HepG2 (cell line): ENCODE results near the gene ARL4C. TPM values are rescaled to one million over a fixed set of nuclear protein-coding genes. Genes with fewer than 3 reads are reported as not detected.

Source experiments
- ATAC-seq: fragments of 200-7000 bp; cut with Tn5 transposase; 3 replicates; pipeline ENCODE4 v1.9.1; 2020; ENCODE audit warnings: mild to moderate bottlenecking, moderate library complexity
- BruUV-seq: library from RNA; stranded (reverse); fragments of 400-500 nt; replicated peaks from 2 replicates; lab custom pipeline; 2021; lab: Mats Ljungman, UMichigan
- CTCF ChIA-PET: fragments of 300-600 bp; formaldehyde crosslinking; extraction: SDS; loops from one replicate; lab custom pipeline; 2021; ENCODE audit warnings: low total read pairs, inconsistent platforms, low intra/inter-chr PET ratio; lab: Yijun Ruan, JAX
- POLR2A ChIA-PET: fragments of 350-600 bp; sonication (Branson Sonifier 250); formaldehyde crosslinking; loops from one replicate; lab custom pipeline; 2020; ENCODE audit warnings: antibody characterized with exemption, inconsistent platforms; lab: Yijun Ruan, JAX
- DNase-seq: peaks from one replicate; pipeline ENCODE4 v3.0.0-alpha.2; 2015; ENCODE audit warnings: low spot score
- FAIRE-seq: peaks from 3 replicates; lab custom pipeline; 2011; peaks lifted over from hg19 to GRCh38; lab: Jason Lieb, UNC
- H2AFZ ChIP-seq: one replicate; pipeline ENCODE4 v1.6.1; 2011; ENCODE audit warnings: low read length, inconsistent platforms
- H3K27ac ChIP-seq: fragments of 300-600 bp; 3 replicates; pipeline ENCODE4 v1.8.0; 2011; ENCODE audit warnings: mixed run types, mild to moderate bottlenecking, mixed read lengths, low read length, inconsistent platforms; ENCODE audit not compliant: insufficient read depth; ENCODE audit errors: extremely low read length
- H3K27me3 ChIP-seq, 2 experiments: fragments of 200-600 bp in 1 of 2; 2 replicates in 1 of 2; 3 replicates in 1 of 2; pipeline versions ENCODE4 v1.6.0 to v1.8.0; 2011; ENCODE audit warnings: low read length in 2 of 2, mild to moderate bottlenecking in 2 of 2, moderate library complexity in 2 of 2, inconsistent platforms in 1 of 2; ENCODE audit not compliant: insufficient read depth in 2 of 2, control insufficient read depth in 1 of 2
- H3K36me3 ChIP-seq, 2 experiments: fragments of 200-600 bp in 1 of 2; replicated peaks in 1 of 2; 2 replicates in 1 of 2; 3 replicates in 1 of 2; pipeline versions ENCODE4 v1.5.1 to v1.8.0; 2011; ENCODE audit warnings: low read length in 2 of 2, inconsistent platforms in 1 of 2; ENCODE audit not compliant: insufficient read depth in 2 of 2, control insufficient read depth in 1 of 2
- H3K4me1 ChIP-seq: 2 replicates; pipeline ENCODE4 v1.5.1; 2012; ENCODE audit warnings: low read length, inconsistent platforms; ENCODE audit not compliant: insufficient read depth
- H3K4me2 ChIP-seq: 2 replicates; pipeline ENCODE4 v1.6.0; 2011; ENCODE audit warnings: low read depth, low read length, inconsistent platforms
- H3K4me3 ChIP-seq, 3 experiments: fragments of 200-600 bp in 1 of 3; sonication (generic), shearing (Covaris generic) in 1 of 3; replicated peaks in 1 of 3; 2 replicates each; pipeline ENCODE4 v1.5.1; 2011 to 2016; ENCODE audit warnings: low read length in 3 of 3, inconsistent platforms in 2 of 3, low read depth in 2 of 3, mild to moderate bottlenecking in 2 of 3, control low read depth in 1 of 3, mixed read lengths in 1 of 3; ENCODE audit not compliant: insufficient read depth in 1 of 3
- H3K79me2 ChIP-seq: one replicate; pipeline ENCODE4 v1.6.1; 2011; ENCODE audit warnings: low read length, inconsistent platforms; ENCODE audit not compliant: insufficient read depth
- H3K9ac ChIP-seq: 2 replicates; pipeline ENCODE4 v1.6.0; 2011; ENCODE audit warnings: mild to moderate bottlenecking, low read depth, low read length, inconsistent platforms; ENCODE audit not compliant: insufficient read depth
- H3K9me3 ChIP-seq: 2 replicates; pipeline ENCODE4 v1.5.1; 2012; ENCODE audit warnings: mild to moderate bottlenecking, low read length
- H4K20me1 ChIP-seq: 2 replicates; pipeline ENCODE4 v1.6.0; 2011; ENCODE audit warnings: inconsistent platforms, mild to moderate bottlenecking, low read length, moderate library complexity; ENCODE audit not compliant: insufficient read depth
- EP300 ChIP-seq, 3 experiments: sonication (generic) in 1 of 3; formaldehyde crosslinking in 1 of 3; IDR thresholded peaks; 2 replicates each; pipeline versions ENCODE4 v1.5.1 to v1.6.1; 2011 to 2020; ENCODE audit warnings: low read depth in 2 of 3, low read length in 2 of 3, borderline replicate concordance in 1 of 3, improper control_type of control experiment in 1 of 3, mild to moderate bottlenecking in 1 of 3, missing genetic modification reagents in 1 of 3, moderate library complexity in 1 of 3
- FOSL2 ChIP-seq: sonication (generic); formaldehyde crosslinking; IDR thresholded peaks from 2 replicates; pipeline ENCODE4 v1.4.0; 2020; ENCODE audit warnings: missing genetic modification reagents
- HOXA9 ChIP-seq: sonication (generic); formaldehyde crosslinking; IDR thresholded peaks from 2 replicates; pipeline ENCODE4 v1.8.1; 2022; ENCODE audit warnings: missing genetic modification reagents, mild to moderate bottlenecking, moderate library complexity, borderline replicate concordance
- IKZF1 ChIP-seq: fragments of 450-650 bp; IDR thresholded peaks from 2 replicates; pipeline ENCODE4 v1.7.1; 2016
- JARID2 ChIP-seq: sonication (generic); formaldehyde crosslinking; IDR thresholded peaks from 2 replicates; pipeline ENCODE4 v1.8.1; 2023; ENCODE audit warnings: missing genetic modification reagents, inconsistent platforms; ENCODE audit not compliant: insufficient replicate concordance
- JUN ChIP-seq: sonication (generic); formaldehyde crosslinking; IDR thresholded peaks from 2 replicates; pipeline ENCODE4 v1.4.0; 2020; ENCODE audit warnings: mild to moderate bottlenecking, missing genetic modification reagents
- MAX ChIP-seq: IDR thresholded peaks from 2 replicates; pipeline ENCODE4 v1.6.1; 2012; ENCODE audit warnings: inconsistent platforms
- MNT ChIP-seq: fragments of 450-650 bp; IDR thresholded peaks from 2 replicates; pipeline ENCODE4 v1.6.1; 2016
- PAX8 ChIP-seq: sonication (generic); formaldehyde crosslinking; IDR thresholded peaks from 2 replicates; pipeline ENCODE4 v1.8.0; 2022; ENCODE audit warnings: mild to moderate bottlenecking, missing genetic modification reagents, borderline replicate concordance
- U2AF1 ChIP-seq: fragments of 200-400 bp; formaldehyde crosslinking; optimal IDR thresholded peaks from 2 replicates; pipeline ENCODE3; 2017; ENCODE audit warnings: mild to moderate bottlenecking, low read depth, low read length
- ZBTB33 ChIP-seq: sonication (generic); formaldehyde crosslinking; IDR thresholded peaks from 2 replicates; pipeline ENCODE4 v1.4.0; 2020; ENCODE audit warnings: missing genetic modification reagents
- ZNF768 ChIP-seq: sonication (generic); formaldehyde crosslinking; IDR thresholded peaks from 2 replicates; pipeline ENCODE4 v1.4.0; 2020; ENCODE audit warnings: missing genetic modification reagents
- WGBS: methylation state at CpG from one replicate; pipeline ENCODE4 v1.1.6; 2017; ENCODE audit warnings: low lambda C conversion rate; 5-methylcytosine and 5-hydroxymethylcytosine counted together
- in situ Hi-C: cut with HindIII; loops from 2 replicates; pipeline ENCODE4 v1.10.0; 2017; ENCODE audit warnings: low pct_unique_long_range_greater_than_20kb; ENCODE audit not compliant: extremely low pct_ligation_motif_present
- intact Hi-C: fragments of 100-400 bp; cut with micrococcal nuclease; formaldehyde crosslinking; loops from one replicate; pipeline ENCODE4 v1.10.0; 2022; ENCODE audit not compliant: unreplicated experiment
- polyA plus RNA-seq, 8 experiments: library from polyadenylated mRNA; depleted of rRNA in 3 of 8; stranded (reverse) in 7 of 8; unstranded in 1 of 8; fragments of >200 nt; fragmentation: Illumina TruSeq in 4 of 8; extraction: Trizol in 4 of 8; gene quantifications; 2 replicates each; pipeline versions ENCODE4 v1.2.1 to v1.2.3, GENCODE V29; 2011 to 2016; ENCODE audit warnings: low read depth in 4 of 8, missing spikeins in 1 of 8, mixed read lengths in 1 of 8; ENCODE audit not compliant: insufficient read depth in 1 of 8
- total RNA-seq, 5 experiments: library from RNA; depleted of rRNA; stranded (reverse); fragments of >200 nt; fragmentation: Illumina TruSeq; extraction: Trizol; gene quantifications; 2 replicates each; pipeline ENCODE4 v1.2.3, GENCODE V29; 2016; ENCODE audit warnings: low read depth in 1 of 5
- TF ChIP-seq, protein P1 (sequence below): sonication (generic); formaldehyde crosslinking; IDR thresholded peaks from 2 replicates; pipeline ENCODE4 v1.9.0; 2021; ENCODE audit warnings: mild to moderate bottlenecking, missing genetic modification reagents

The ARL4C gene
- total and polyA plus RNA-seq, 2 of the 13 experiments (the other 11 are each of a cell fraction or from before 2014, with no cell fraction given), result 0.07 to 0.15 TPM

DNA sequence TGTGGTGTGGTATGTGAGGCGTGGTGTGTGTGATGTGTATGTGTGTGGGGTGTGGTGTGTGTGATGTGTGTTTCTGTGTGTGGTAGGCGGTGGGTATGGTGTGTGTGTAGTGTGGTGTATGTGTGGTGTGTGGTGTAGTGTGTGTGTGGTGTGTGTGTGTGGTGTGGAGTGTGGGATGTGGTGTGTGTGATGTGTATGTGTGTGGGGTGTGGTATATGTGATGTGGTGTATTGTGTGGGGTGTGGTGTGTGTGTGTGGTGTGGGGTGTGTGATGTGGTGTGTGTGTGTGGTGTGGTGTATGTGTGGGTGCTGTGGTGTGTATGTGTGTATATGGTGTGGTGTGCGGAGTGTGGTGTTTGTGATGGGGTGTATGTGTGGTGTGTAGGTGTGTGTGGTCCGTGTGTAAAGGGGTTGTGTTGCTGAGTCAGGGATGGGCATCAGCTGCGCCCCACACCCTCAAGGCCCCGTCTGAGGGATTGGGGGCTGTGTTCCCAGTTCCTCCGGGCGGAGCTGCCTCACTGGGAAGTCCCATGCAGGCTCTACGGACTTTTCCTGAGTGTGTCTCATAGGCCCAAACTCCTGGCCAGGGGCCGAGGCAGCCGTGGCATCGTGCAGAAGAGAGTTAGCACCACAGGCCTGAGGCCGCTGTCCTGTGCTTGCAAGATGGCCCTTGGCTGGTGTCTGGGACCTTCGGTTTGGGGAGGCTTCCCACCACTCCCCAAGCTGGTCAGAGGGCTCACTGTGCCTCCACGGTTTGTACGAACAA, 18.2 kb upstream of the ARL4C start:
- Histone ChIP-seq H4K20me1 (no peaks in the 10 kb centered on the region), H3K36me3 (no peaks in the 10 kb centered on the region), H3K9ac (no peak overlapping the region), H3K79me2 (no peaks in the 10 kb centered on the region), H2AFZ (no peak overlapping the region), H3K9me3 (no peaks in the 10 kb centered on the region), H3K27ac (no peak overlapping the region), H3K27me3 (no peaks in the 10 kb centered on the region), H3K4me2 (no peak overlapping the region), H3K4me3 (no peak overlapping the region), H3K4me1 (no peaks in the 10 kb centered on the region)
- 51% methylated on average over 13 of the region's 16 CpGs for WGBS
- intact Hi-C loops, result no loop called here
- POLR2A ChIA-PET, result no interaction called here
- DNase-seq (no peak), ATAC-seq (peak; percentile 57), FAIRE-seq (no peak)
- CTCF ChIA-PET, result no interaction called here
- no TSS peak for BruUV-seq
- in situ Hi-C loops, result no loop called here
- TF ChIP-seq PAX8 (CRISPR knock-in tag) (no peak), JUN (no peak), HOXA9 (CRISPR knock-in tag) (peak; percentile 66; the same call in 1 of the 2 replicates), FOSL2 (CRISPR knock-in tag) (no peak), EP300 (IDR thresholded peaks at IDR 0.05; ENCODE audit: low read depth in 2 of 2, low read length in 2 of 2) (no peak), EP300 (CRISPR knock-in tag; IDR thresholded peaks at IDR 0.05; ENCODE audit: borderline replicate concordance) (no peak), ZBTB33 (CRISPR knock-in tag) (no peak), MAX (no peak), MNT (peak; percentile 3; the same call in 1 of the 2 replicates), IKZF1 (0 out of 2 replicates have a peak, but pooled peaks have one; percentile 84), ZNF768 (0 out of 2 replicates have a peak, but pooled peaks have one; percentile 19), JARID2 (CRISPR knock-in tag) (no peak), U2AF1 (no peak)
- TF ChIP-seq, protein P1, sequence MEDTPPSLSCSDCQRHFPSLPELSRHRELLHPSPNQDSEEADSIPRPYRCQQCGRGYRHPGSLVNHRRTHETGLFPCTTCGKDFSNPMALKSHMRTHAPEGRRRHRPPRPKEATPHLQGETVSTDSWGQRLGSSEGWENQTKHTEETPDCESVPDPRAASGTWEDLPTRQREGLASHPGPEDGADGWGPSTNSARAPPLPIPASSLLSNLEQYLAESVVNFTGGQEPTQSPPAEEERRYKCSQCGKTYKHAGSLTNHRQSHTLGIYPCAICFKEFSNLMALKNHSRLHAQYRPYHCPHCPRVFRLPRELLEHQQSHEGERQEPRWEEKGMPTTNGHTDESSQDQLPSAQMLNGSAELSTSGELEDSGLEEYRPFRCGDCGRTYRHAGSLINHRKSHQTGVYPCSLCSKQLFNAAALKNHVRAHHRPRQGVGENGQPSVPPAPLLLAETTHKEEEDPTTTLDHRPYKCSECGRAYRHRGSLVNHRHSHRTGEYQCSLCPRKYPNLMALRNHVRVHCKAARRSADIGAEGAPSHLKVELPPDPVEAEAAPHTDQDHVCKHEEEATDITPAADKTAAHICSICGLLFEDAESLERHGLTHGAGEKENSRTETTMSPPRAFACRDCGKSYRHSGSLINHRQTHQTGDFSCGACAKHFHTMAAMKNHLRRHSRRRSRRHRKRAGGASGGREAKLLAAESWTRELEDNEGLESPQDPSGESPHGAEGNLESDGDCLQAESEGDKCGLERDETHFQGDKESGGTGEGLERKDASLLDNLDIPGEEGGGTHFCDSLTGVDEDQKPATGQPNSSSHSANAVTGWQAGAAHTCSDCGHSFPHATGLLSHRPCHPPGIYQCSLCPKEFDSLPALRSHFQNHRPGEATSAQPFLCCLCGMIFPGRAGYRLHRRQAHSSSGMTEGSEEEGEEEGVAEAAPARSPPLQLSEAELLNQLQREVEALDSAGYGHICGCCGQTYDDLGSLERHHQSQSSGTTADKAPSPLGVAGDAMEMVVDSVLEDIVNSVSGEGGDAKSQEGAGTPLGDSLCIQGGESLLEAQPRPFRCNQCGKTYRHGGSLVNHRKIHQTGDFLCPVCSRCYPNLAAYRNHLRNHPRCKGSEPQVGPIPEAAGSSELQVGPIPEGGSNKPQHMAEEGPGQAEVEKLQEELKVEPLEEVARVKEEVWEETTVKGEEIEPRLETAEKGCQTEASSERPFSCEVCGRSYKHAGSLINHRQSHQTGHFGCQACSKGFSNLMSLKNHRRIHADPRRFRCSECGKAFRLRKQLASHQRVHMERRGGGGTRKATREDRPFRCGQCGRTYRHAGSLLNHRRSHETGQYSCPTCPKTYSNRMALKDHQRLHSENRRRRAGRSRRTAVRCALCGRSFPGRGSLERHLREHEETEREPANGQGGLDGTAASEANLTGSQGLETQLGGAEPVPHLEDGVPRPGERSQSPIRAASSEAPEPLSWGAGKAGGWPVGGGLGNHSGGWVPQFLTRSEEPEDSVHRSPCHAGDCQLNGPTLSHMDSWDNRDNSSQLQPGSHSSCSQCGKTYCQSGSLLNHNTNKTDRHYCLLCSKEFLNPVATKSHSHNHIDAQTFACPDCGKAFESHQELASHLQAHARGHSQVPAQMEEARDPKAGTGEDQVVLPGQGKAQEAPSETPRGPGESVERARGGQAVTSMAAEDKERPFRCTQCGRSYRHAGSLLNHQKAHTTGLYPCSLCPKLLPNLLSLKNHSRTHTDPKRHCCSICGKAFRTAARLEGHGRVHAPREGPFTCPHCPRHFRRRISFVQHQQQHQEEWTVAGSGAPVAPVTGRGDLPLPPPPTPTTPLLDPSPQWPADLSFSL (CRISPR knock-in tag), result peak; percentile 87
